ENCODE data around the gene SNAPIN.

DNA sequence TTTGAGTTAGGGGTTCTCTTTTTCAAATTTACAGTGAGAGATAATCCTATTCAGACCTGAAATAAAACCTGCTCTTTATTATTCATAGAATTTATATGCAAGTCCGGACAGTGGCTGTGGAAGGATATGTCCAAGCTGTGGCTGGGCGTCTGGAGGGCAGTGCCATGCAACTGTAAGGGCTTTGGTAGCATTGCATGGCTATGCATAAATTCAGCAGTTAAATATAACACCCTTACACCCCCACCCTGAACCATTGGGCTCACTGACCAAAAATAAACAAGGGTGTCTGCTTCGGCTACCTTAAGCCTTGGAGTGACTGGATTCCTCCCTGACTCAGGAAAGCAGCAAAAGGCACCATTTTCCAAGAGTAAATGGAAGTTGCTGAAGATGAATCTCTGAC lies 19.2 kb upstream of the SNAPIN start:
- TF ChIP-seq, protein P1, sequence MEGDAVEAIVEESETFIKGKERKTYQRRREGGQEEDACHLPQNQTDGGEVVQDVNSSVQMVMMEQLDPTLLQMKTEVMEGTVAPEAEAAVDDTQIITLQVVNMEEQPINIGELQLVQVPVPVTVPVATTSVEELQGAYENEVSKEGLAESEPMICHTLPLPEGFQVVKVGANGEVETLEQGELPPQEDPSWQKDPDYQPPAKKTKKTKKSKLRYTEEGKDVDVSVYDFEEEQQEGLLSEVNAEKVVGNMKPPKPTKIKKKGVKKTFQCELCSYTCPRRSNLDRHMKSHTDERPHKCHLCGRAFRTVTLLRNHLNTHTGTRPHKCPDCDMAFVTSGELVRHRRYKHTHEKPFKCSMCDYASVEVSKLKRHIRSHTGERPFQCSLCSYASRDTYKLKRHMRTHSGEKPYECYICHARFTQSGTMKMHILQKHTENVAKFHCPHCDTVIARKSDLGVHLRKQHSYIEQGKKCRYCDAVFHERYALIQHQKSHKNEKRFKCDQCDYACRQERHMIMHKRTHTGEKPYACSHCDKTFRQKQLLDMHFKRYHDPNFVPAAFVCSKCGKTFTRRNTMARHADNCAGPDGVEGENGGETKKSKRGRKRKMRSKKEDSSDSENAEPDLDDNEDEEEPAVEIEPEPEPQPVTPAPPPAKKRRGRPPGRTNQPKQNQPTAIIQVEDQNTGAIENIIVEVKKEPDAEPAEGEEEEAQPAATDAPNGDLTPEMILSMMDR (conservative IDR thresholded peaks at IDR 0.05; ENCODE audit: low read length), result no peak
- TF ChIP-seq EZH2phosphoT487 (IDR thresholded peaks at IDR 0.05; ENCODE audit: borderline replicate concordance), result no peak

Data from Loucy (cell line).